ENCODE data around the gene SMAD6. TPM values are rescaled to one million over a fixed set of nuclear protein-coding genes. Genes with fewer than 3 reads are reported as not detected.

Gene SMAD6
- total and polyA plus RNA-seq, 2 experiments from 2014 or later, result 1.6 to 15.7 TPM

GRCh38 chr15:66708389-66708788 is 6.4 kb downstream of the SMAD6 start:
- H3K27me3 ChIP-seq (ENCODE audit: insufficient read depth), result peaks cover 26% of the 10 kb centered on the region
- no peak for TF ChIP-seq EZH2phosphoT487 (IDR thresholded peaks at IDR 0.05; ENCODE audit: unreplicated experiment)
- H3F3A ChIP-seq (replicated peaks; ENCODE audit: low read depth), result no peaks in the 10 kb centered on the region
- H4K20me1 ChIP-seq (replicated peaks; ENCODE audit: insufficient read depth), result peaks cover 27% of the 10 kb centered on the region
- no peak overlapping the region for H3K27ac Mint-ChIP-seq
- H3K36me3 ChIP-seq (ENCODE audit: insufficient read depth), result no peaks in the 10 kb centered on the region
- H3K9me3 Mint-ChIP-seq, result no peaks in the 10 kb centered on the region
- H3K4me3 ChIP-seq, result no peak overlapping the region
- peaks cover 21% of the 10 kb centered on the region for H3K27me3 Mint-ChIP-seq (ENCODE audit: insufficient read depth, low read depth, poor library complexity)
- DNase-seq (ENCODE audit: low spot score) (no peak), ATAC-seq (no peak)
- H3K4me1 Mint-ChIP-seq, result peaks cover 30% of the 10 kb centered on the region
- peaks cover 15% of the 10 kb centered on the region for H3K79me2 ChIP-seq (replicated peaks; ENCODE audit: insufficient read depth)
- H3K36me3 Mint-ChIP-seq (ENCODE audit: low read depth), result peaks cover 2% of the 10 kb centered on the region; the same call in 1 of the 3 replicates
- H3K4me1 ChIP-seq (ENCODE audit: insufficient read depth), result peaks cover 20% of the 10 kb centered on the region
- H3K4me2 ChIP-seq, result no peak overlapping the region
- no peaks in the 10 kb centered on the region for H3K9me2 ChIP-seq (ENCODE audit: insufficient read depth)
- no peak overlapping the region for H3K4me3 Mint-ChIP-seq
- H2AFZ ChIP-seq, result no peak overlapping the region
- no peak overlapping the region for H3K27ac ChIP-seq (ENCODE audit: low read depth)

GRCh38 chr15:66709884-66710283 is 7.8 kb downstream of the SMAD6 start:
- Mint-ChIP-seq H3K36me3 (ENCODE audit: low read depth) (peaks cover 2% of the 10 kb centered on the region; the same call in 1 of the 3 replicates), H3K27me3 (ENCODE audit: insufficient read depth, low read depth, poor library complexity) (peaks cover 11% of the 10 kb centered on the region), H3K4me3 (no peak overlapping the region), H3K4me1 (peaks cover 32% of the 10 kb centered on the region), H3K27ac (no peak overlapping the region), H3K9me3 (no peaks in the 10 kb centered on the region)
- peaks cover 10% of the 10 kb centered on the region for H3K4me1 ChIP-seq (ENCODE audit: insufficient read depth)
- ATAC-seq, result no peak
- peaks cover 8% of the 10 kb centered on the region for H3K79me2 ChIP-seq (replicated peaks; ENCODE audit: insufficient read depth)
- no peaks in the 10 kb centered on the region for H3K9me2 ChIP-seq (ENCODE audit: insufficient read depth)
- peaks cover 12% of the 10 kb centered on the region for H3K27me3 ChIP-seq (ENCODE audit: insufficient read depth)
- no peaks in the 10 kb centered on the region for H3F3A ChIP-seq (replicated peaks; ENCODE audit: low read depth)
- no peaks in the 10 kb centered on the region for H3K36me3 ChIP-seq (ENCODE audit: insufficient read depth)
- no peak overlapping the region for H2AFZ ChIP-seq
- no peak overlapping the region for H3K4me3 ChIP-seq
- DNase-seq (ENCODE audit: low spot score), result no peak
- TF ChIP-seq ZNF114 (CRISPR knock-in tag; IDR thresholded peaks at IDR 0.05) (no peak), CTCF (conservative IDR thresholded peaks at IDR 0.05; ENCODE audit: low read depth in 2 of 2) (no peak), JUNB (IDR thresholded peaks at IDR 0.05; ENCODE audit: unreplicated experiment) (no peak), ZNF331 (CRISPR knock-in tag; IDR thresholded peaks at IDR 0.05; ENCODE audit: low read depth) (no peak)
- no peak overlapping the region for H3K4me2 ChIP-seq
- no peak overlapping the region for H3K27ac ChIP-seq (ENCODE audit: low read depth)
- H4K20me1 ChIP-seq (replicated peaks; ENCODE audit: insufficient read depth), result peaks cover 17% of the 10 kb centered on the region; the same call in 1 of the 2 replicates

- H3K4me3 Mint-ChIP-seq, result no peak overlapping the region
- TF ChIP-seq EZH2phosphoT487 (IDR thresholded peaks at IDR 0.05; ENCODE audit: unreplicated experiment) (no peak), STAT1 (IDR thresholded peaks at IDR 0.05; ENCODE audit: unreplicated experiment) (no peak), ZNF462 (CRISPR knock-in tag; IDR thresholded peaks at IDR 0.05) (no peak)
Observed at GRCh38 chr15:66711260-66711659, 9.2 kb downstream of the SMAD6 start.

More at GRCh38 chr15:66711260-66711659, 9.2 kb downstream of the SMAD6 start:
- Mint-ChIP-seq H3K9me3 (no peaks in the 10 kb centered on the region), H3K36me3 (ENCODE audit: low read depth) (no peaks in the 10 kb centered on the region), H3K27me3 (ENCODE audit: insufficient read depth, low read depth, poor library complexity) (peaks cover 6% of the 10 kb centered on the region), H3K27ac (no peak overlapping the region), H3K4me1 (peaks cover 37% of the 10 kb centered on the region)
- no peak overlapping the region for H3K4me2 ChIP-seq
- H2AFZ ChIP-seq, result no peak overlapping the region
- H3K36me3 ChIP-seq (ENCODE audit: insufficient read depth), result no peaks in the 10 kb centered on the region
- no peaks in the 10 kb centered on the region for H3K9me2 ChIP-seq (ENCODE audit: insufficient read depth)
- no peak for DNase-seq (ENCODE audit: low spot score)
- H3K27me3 ChIP-seq (ENCODE audit: insufficient read depth), result no peaks in the 10 kb centered on the region
- H3K4me3 ChIP-seq, result no peak overlapping the region
- no peak for ATAC-seq
- peaks cover 7% of the 10 kb centered on the region; the same call in 1 of the 2 replicates for H4K20me1 ChIP-seq (replicated peaks; ENCODE audit: insufficient read depth)
- no peaks in the 10 kb centered on the region for H3K79me2 ChIP-seq (replicated peaks; ENCODE audit: insufficient read depth)
- H3K27ac ChIP-seq (ENCODE audit: low read depth), result no peak overlapping the region
- peaks cover 16% of the 10 kb centered on the region for H3K4me1 ChIP-seq (ENCODE audit: insufficient read depth)
- H3F3A ChIP-seq (replicated peaks; ENCODE audit: low read depth), result no peaks in the 10 kb centered on the region
